Measurements from ENCODE around the gene DEPDC4.

DEPDC4 gene

GRCh38 chr12:100207311-100207710, 59.6 kb downstream of the DEPDC4 start:
- TF ChIP-seq REST (IDR thresholded peaks at IDR 0.05; ENCODE audit: low read depth) (no peak), EP300 (IDR thresholded peaks at IDR 0.05; ENCODE audit: borderline replicate concordance) (no peak), EGR1 (IDR thresholded peaks at IDR 0.05) (no peak), MAX (IDR thresholded peaks at IDR 0.05) (no peak), USF1 (IDR thresholded peaks at IDR 0.05) (no peak), FOXM1 (IDR thresholded peaks at IDR 0.05; ENCODE audit: borderline replicate concordance, low read depth) (no peak), RAD21 (IDR thresholded peaks at IDR 0.05; ENCODE audit: low read depth) (no peak), CEBPB (IDR thresholded peaks at IDR 0.05) (no peak), TCF12 (IDR thresholded peaks at IDR 0.05; ENCODE audit: low read depth) (no peak), YY1 (IDR thresholded peaks at IDR 0.05; ENCODE audit: low read depth) (no peak)

GRCh38 chr12:100201604-100202423, 65.1 kb downstream of the DEPDC4 start:
- TF ChIP-seq MAX (IDR thresholded peaks at IDR 0.05) (no peak), RAD21 (IDR thresholded peaks at IDR 0.05; ENCODE audit: low read depth) (no peak), CREB1 (IDR thresholded peaks at IDR 0.05; ENCODE audit: low read depth) (no peak), TCF12 (IDR thresholded peaks at IDR 0.05; ENCODE audit: low read depth) (no peak), NFIC (IDR thresholded peaks at IDR 0.05) (no peak), CEBPB (IDR thresholded peaks at IDR 0.05) (no peak), YY1 (IDR thresholded peaks at IDR 0.05; ENCODE audit: low read depth) (no peak), USF1 (IDR thresholded peaks at IDR 0.05) (no peak), TAF1 (IDR thresholded peaks at IDR 0.05; ENCODE audit: low read depth) (no peak), EGR1 (IDR thresholded peaks at IDR 0.05) (no peak), ZBTB7A (IDR thresholded peaks at IDR 0.05; ENCODE audit: low read depth) (no peak)

GRCh38 chr12:100200463-100201181, 66.3 kb downstream of the DEPDC4 start, which contains the start of gene ACTR6:
ACTR6 (plus strand) TSS chr12:100200815; CDS start chr12:100200852, 37 bp downstream.
- peak; percentile 14; the same call in 1 of the 2 replicates for TF ChIP-seq TEAD4 (IDR thresholded peaks at IDR 0.05)
- TF ChIP-seq TAF1 (IDR thresholded peaks at IDR 0.05; ENCODE audit: low read depth) = peak; percentile 79; the same call in 1 of the 2 replicates
- TF ChIP-seq CREB1 (IDR thresholded peaks at IDR 0.05; ENCODE audit: low read depth) = no peak
- no peak for TF ChIP-seq CEBPB (IDR thresholded peaks at IDR 0.05)
- TF ChIP-seq REST (IDR thresholded peaks at IDR 0.05; ENCODE audit: low read depth) = no peak
- TF ChIP-seq RAD21 (IDR thresholded peaks at IDR 0.05; ENCODE audit: low read depth) = no peak
- TF ChIP-seq ZBTB7A (IDR thresholded peaks at IDR 0.05; ENCODE audit: low read depth) = no peak
- no peak for TF ChIP-seq EP300 (IDR thresholded peaks at IDR 0.05; ENCODE audit: borderline replicate concordance)
- TF ChIP-seq MAX (IDR thresholded peaks at IDR 0.05) = peak; percentile 57
- TF ChIP-seq FOXM1 (IDR thresholded peaks at IDR 0.05; ENCODE audit: borderline replicate concordance, low read depth) = peak; percentile 29; the same call in 1 of the 2 replicates
- no peak; the same call in 1 of the 2 replicates for TF ChIP-seq EGR1 (IDR thresholded peaks at IDR 0.05)
- TF ChIP-seq YY1 (IDR thresholded peaks at IDR 0.05; ENCODE audit: low read depth) = peak; percentile 54; the same call in 1 of the 2 replicates
- no peak for TF ChIP-seq USF1 (IDR thresholded peaks at IDR 0.05)
- no peak for TF ChIP-seq NFIC (IDR thresholded peaks at IDR 0.05)
- no peak for TF ChIP-seq TCF12 (IDR thresholded peaks at IDR 0.05; ENCODE audit: low read depth)

- TF ChIP-seq RAD21 (IDR thresholded peaks at IDR 0.05; ENCODE audit: low read depth) = no peak; the same call in 1 of the 2 replicates
- TF ChIP-seq NFIC (IDR thresholded peaks at IDR 0.05) = peak; percentile 73
- TF ChIP-seq CREB1 (IDR thresholded peaks at IDR 0.05; ENCODE audit: low read depth) = no peak
- TF ChIP-seq MAX (IDR thresholded peaks at IDR 0.05) = peak; percentile 48
- TF ChIP-seq TAF1 (IDR thresholded peaks at IDR 0.05; ENCODE audit: low read depth) = peak; percentile 68
- peak; percentile 46; the same call in 1 of the 2 replicates for TF ChIP-seq TCF12 (IDR thresholded peaks at IDR 0.05; ENCODE audit: low read depth)
- peak; percentile 51; the same call in 1 of the 2 replicates for TF ChIP-seq EP300 (IDR thresholded peaks at IDR 0.05; ENCODE audit: borderline replicate concordance)
- no peak for TF ChIP-seq EGR1 (IDR thresholded peaks at IDR 0.05)
- peak; percentile 66; the same call in 1 of the 2 replicates for TF ChIP-seq ZBTB7A (IDR thresholded peaks at IDR 0.05; ENCODE audit: low read depth)
- peak; percentile 75 for TF ChIP-seq TEAD4 (IDR thresholded peaks at IDR 0.05)
- no peak for TF ChIP-seq REST (IDR thresholded peaks at IDR 0.05; ENCODE audit: low read depth)
- peak; percentile 46 for TF ChIP-seq YY1 (IDR thresholded peaks at IDR 0.05; ENCODE audit: low read depth)
Observed at GRCh38 chr12:100199347-100200149, 67.3 kb downstream of the DEPDC4 start.
